Esophagus squamous epithelium (tissue), 5 donors: ENCODE data around the gene KCNMB2. TPM values are rescaled to one million over a fixed set of nuclear protein-coding genes. Genes with fewer than 3 reads are reported as not detected.

Experiments
- DNase-seq: peaks from one replicate; lab custom pipeline; 2025; lab: John Stamatoyannopoulos, UW
- H3K27ac ChIP-seq, 4 donors: fragments of 200-600 bp; sonication (generic); one replicate each; pipeline ENCODE4 v1.5.1; 2016 to 2019; ENCODE audit warnings: mild to moderate bottlenecking in 1 of 4
- H3K27me3 ChIP-seq, 4 donors: fragments of 200-600 bp; sonication (generic); 1 replicate in 3 of 4; 2 replicates in 1 of 4; pipeline versions ENCODE4 v1.5.1 to v1.6.0; 2017 to 2021; ENCODE audit warnings: antibody characterized with exemption in 1 of 4
- H3K36me3 ChIP-seq, 3 donors: fragments of 200-600 bp; sonication (generic); one replicate each; pipeline ENCODE4 v1.5.1; 2016 to 2019
- H3K4me1 ChIP-seq, 3 donors: fragments of 200-600 bp; sonication (generic); one replicate each; pipeline ENCODE4 v1.5.1; 2017 to 2019
- H3K4me3 ChIP-seq, 4 donors: fragments of 200-600 bp; sonication (generic); 1 replicate in 3 of 4; 2 replicates in 1 of 4; pipeline ENCODE4 v1.5.1; 2016 to 2019; ENCODE audit warnings: mild to moderate bottlenecking in 2 of 4, moderate library complexity in 1 of 4
- H3K9me3 ChIP-seq, 3 donors: fragments of 200-600 bp; sonication (generic); one replicate each; pipeline ENCODE4 v1.5.1; 2016 to 2019
- POLR2A ChIP-seq, 4 donors: fragments of 450-650 bp; IDR thresholded peaks; one replicate each; pipeline ENCODE4 v1.6.1; 2017; ENCODE audit warnings: antibody characterized with exemption in 4 of 4, mild to moderate bottlenecking in 4 of 4, moderate library complexity in 3 of 4
- WGBS, 2 donors: methylation state at CpG; one replicate each; pipeline ENCODE4 v1.1.5; 2018; 5-methylcytosine and 5-hydroxymethylcytosine counted together
- intact Hi-C: fragments of 100-400 bp; cut with DNase I; formaldehyde crosslinking; loops from one replicate; pipeline ENCODE4 v1.15.0; 2022
- total RNA-seq, 4 donors: library from RNA; depleted of rRNA; stranded (reverse); fragments of >200 nt; gene quantifications; one replicate each; pipeline ENCODE4 v1.1.0, GENCODE V29; 2016
- TF ChIP-seq, protein P1 (sequence below), 6 experiments: fragments of 450-650 bp in 4 of 6; fragments of 200-600 bp in 2 of 6; sonication (generic) in 2 of 6; IDR thresholded peaks; one replicate each; pipeline ENCODE4 v1.5.1; 2016 to 2019; ENCODE audit warnings: antibody characterized with exemption in 6 of 6, mild to moderate bottlenecking in 4 of 6, moderate library complexity in 4 of 6
- donor health status: DM: yes; HTN: yes; CAD: no.

KCNMB2 gene
- total RNA-seq, 4 donors from 2014 or later: 0.19 TPM; not detected in 3

DNA sequence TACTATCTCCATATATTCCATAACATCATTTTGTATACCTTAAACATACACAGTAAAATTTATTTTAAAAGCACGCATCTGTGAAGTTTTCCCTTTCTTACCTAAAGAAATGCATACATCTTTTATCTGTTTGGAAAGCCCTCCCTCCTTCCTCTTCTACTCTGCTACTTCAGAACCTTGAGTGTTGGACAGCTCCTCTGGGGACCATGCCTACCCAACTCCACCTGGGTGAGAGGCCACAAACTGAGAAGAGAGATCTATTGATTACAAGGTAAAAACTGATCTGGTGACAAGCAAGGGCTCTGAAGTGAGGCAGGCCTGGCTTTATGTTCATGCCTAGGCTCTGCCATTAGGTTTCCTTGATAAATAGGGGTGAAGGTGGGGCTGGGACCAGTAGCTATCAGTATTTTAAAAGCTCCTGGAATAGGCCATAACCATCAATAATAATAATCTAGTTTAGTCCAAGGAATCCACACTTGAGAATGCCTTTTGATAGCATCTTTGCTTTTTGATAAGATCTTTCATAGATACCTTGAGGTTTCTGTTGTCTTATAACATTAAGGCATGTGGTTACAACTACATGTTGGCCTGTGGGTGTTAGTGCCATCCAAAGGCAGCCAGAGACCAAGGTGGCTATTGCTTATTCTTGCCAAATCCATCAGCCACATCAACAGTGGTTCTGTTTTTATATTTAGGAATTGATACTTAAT lies 148.8 kb downstream of the KCNMB2 start:
- DNase-seq: no peak
- intact Hi-C loops: no loop called here

DNA sequence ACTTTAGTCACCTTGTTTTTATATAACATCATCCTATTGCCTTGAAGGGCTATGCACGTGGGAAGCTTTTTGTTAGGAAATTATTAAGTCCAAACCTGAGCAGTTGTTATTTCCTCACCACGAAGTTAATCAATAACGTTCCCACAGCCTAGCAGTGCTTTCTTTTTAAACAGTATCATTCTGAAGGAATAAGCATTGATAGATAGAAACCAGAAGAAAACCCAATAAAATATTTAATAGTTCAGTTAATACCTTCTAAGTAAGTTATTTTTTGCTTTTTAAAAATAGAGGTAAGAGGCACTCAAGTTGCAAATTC lies 149.3 kb downstream of the KCNMB2 start:
- no peak for TF ChIP-seq POLR2A (IDR thresholded peaks at IDR 0.05)
- TF ChIP-seq, protein P1, sequence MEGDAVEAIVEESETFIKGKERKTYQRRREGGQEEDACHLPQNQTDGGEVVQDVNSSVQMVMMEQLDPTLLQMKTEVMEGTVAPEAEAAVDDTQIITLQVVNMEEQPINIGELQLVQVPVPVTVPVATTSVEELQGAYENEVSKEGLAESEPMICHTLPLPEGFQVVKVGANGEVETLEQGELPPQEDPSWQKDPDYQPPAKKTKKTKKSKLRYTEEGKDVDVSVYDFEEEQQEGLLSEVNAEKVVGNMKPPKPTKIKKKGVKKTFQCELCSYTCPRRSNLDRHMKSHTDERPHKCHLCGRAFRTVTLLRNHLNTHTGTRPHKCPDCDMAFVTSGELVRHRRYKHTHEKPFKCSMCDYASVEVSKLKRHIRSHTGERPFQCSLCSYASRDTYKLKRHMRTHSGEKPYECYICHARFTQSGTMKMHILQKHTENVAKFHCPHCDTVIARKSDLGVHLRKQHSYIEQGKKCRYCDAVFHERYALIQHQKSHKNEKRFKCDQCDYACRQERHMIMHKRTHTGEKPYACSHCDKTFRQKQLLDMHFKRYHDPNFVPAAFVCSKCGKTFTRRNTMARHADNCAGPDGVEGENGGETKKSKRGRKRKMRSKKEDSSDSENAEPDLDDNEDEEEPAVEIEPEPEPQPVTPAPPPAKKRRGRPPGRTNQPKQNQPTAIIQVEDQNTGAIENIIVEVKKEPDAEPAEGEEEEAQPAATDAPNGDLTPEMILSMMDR (IDR thresholded peaks at IDR 0.05): no peak
- WGBS, 2 donors: 56 to 66% methylated on average over 3 of the region's 3 CpGs

More for the DNA sequence above, 148.8 kb downstream of the KCNMB2 start:
- Histone ChIP-seq H3K27me3 (no peaks in the 10 kb centered on the region), H3K4me3 (no peak overlapping the region), H3K9me3 (no peaks in the 10 kb centered on the region), H3K4me1 (no peaks in the 10 kb centered on the region), H3K36me3 (no peaks in the 10 kb centered on the region), H3K27ac (no peak overlapping the region)
- WGBS, 2 donors: 73 to 86% methylated on average over 1 of the region's 1 CpG
- TF ChIP-seq, protein P1 (IDR thresholded peaks at IDR 0.05): no peak
- TF ChIP-seq POLR2A (IDR thresholded peaks at IDR 0.05): no peak

DNA sequence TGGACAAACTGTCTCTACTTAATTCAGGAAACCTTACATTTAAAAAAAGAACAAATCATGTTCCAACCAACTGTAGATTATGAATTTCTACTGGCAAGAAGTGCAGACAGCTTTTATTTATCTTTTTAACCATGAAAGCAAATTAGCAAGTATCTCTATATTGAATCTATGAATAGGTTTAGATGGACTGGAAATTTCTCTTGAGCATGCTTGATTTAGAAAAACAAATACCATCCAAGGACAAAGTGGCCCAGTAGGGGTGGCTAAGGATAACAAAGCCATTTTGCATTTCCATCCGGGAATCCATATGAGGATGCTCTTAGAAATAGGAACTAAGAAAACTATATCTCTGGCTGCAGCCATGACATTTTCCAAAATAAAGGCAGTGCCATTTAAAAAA lies 150.6 kb downstream of the KCNMB2 start:
- Histone ChIP-seq H3K4me3 (no peak overlapping the region), H3K27ac (no peak overlapping the region), H3K27me3 (no peaks in the 10 kb centered on the region), H3K9me3 (no peaks in the 10 kb centered on the region), H3K36me3 (no peaks in the 10 kb centered on the region), H3K4me1 (no peaks in the 10 kb centered on the region)
- intact Hi-C loops: no loop called here
- whole genome bisulfite sequencing, 2 donors: 56 to 60% methylated on average over 1 of the region's 1 CpG
- TF ChIP-seq, protein P1 (IDR thresholded peaks at IDR 0.05): no peak
- no peak for TF ChIP-seq POLR2A (IDR thresholded peaks at IDR 0.05)
- no peak for DNase-seq

More for the DNA sequence above, 149.3 kb downstream of the KCNMB2 start:
- intact Hi-C loops: no loop called here
- Histone ChIP-seq H3K4me3 (no peak overlapping the region), H3K27ac (no peak overlapping the region), H3K36me3 (no peaks in the 10 kb centered on the region), H3K27me3 (no peaks in the 10 kb centered on the region), H3K4me1 (no peaks in the 10 kb centered on the region), H3K9me3 (no peaks in the 10 kb centered on the region)
- DNase-seq: no peak

- no peak overlapping the region for H3K27ac ChIP-seq
- no peaks in the 10 kb centered on the region for H3K9me3 ChIP-seq
- WGBS, 2 donors: 44 to 46% methylated on average over 2 of the region's 2 CpGs
- H3K27me3 ChIP-seq: no peaks in the 10 kb centered on the region
- H3K4me1 ChIP-seq: no peaks in the 10 kb centered on the region
- no peaks in the 10 kb centered on the region for H3K36me3 ChIP-seq
- TF ChIP-seq POLR2A (IDR thresholded peaks at IDR 0.05): no peak
- TF ChIP-seq, protein P1 (IDR thresholded peaks at IDR 0.05): no peak
- no peak overlapping the region for H3K4me3 ChIP-seq
- intact Hi-C loops: no loop called here
- no peak for DNase-seq
Measured at GRCh38 chr3:178690571-178690970, 154.3 kb downstream of the KCNMB2 start.

- Histone ChIP-seq H3K36me3 (no peaks in the 10 kb centered on the region), H3K27ac (no peak overlapping the region), H3K9me3 (peaks cover 0 to 12% (median 0%) of the 10 kb centered on the region in 3 donors), H3K27me3 (no peaks in the 10 kb centered on the region), H3K4me3 (no peak overlapping the region), H3K4me1 (peaks cover 0 to 21% (median 3%) of the 10 kb centered on the region in 3 donors)
- intact Hi-C loops: no loop called here
- 82% methylated on average over 2 of the region's 4 CpGs; no CpG with 5 or more reads in 1 of the 2 donors for WGBS, 2 donors
- no peak for DNase-seq
- TF ChIP-seq POLR2A (IDR thresholded peaks at IDR 0.05): no peak
- TF ChIP-seq, protein P1 (IDR thresholded peaks at IDR 0.05): no peak
Measured at GRCh38 chr3:178699364-178699763, 163.1 kb downstream of the KCNMB2 start.
